Forelimb muscle (tissue), 1 donor: Measurements from ENCODE around the gene DKK3. TPM values are rescaled to one million over a fixed set of nuclear protein-coding genes. Genes with fewer than 3 reads are reported as not detected.
"Not testable (repeated sequence)": the region's sequence is repeated elsewhere in the genome, so short reads cannot be mapped to it uniquely, and the experiment has no call there.

Source experiments
- DNase-seq: peaks from one replicate; pipeline ENCODE4 v3.0.0-alpha.2; 2013; ENCODE audit warnings: low read depth
- polyA plus RNA-seq: library from polyadenylated mRNA; unstranded; fragments of 120-200 nt; gene quantifications from one replicate; pipeline ENCODE4 v1.2.1, GENCODE V29; 2013; ENCODE audit not compliant: insufficient read length

DKK3 gene
- 57.3 TPM for polyA plus RNA-seq

GRCh38 chr11:12007769-12008737 is at the start of gene DKK3:
Gene DKK3 (minus strand): TSS chr11:12008626. CDS start chr11:12008582, 44 bp downstream.
- no peak for DNase-seq

GRCh38 chr11:12057299-12057980 is 49.0 kb upstream of the DKK3 start:
- no peak for DNase-seq

GRCh38 chr11:12056119-12056518 is 47.7 kb upstream of the DKK3 start:
- no peak for DNase-seq

- DNase-seq = no peak
These were observed 45.4 kb upstream of the DKK3 start for GRCh38 chr11:12053606-12054361.

GRCh38 chr11:12052676-12053605 is 44.5 kb upstream of the DKK3 start:
- no peak for DNase-seq

GRCh38 chr11:12051287-12051662 is 42.8 kb upstream of the DKK3 start:
- no peak for DNase-seq

- DNase-seq = no peak
These were observed 42.3 kb upstream of the DKK3 start for GRCh38 chr11:12050470-12051286.

GRCh38 chr11:12048936-12049790 is 40.7 kb upstream of the DKK3 start:
- DNase-seq = no peak

GRCh38 chr11:12046636-12047236 is 38.3 kb upstream of the DKK3 start:
- DNase-seq = no peak

- DNase-seq = no peak
These were observed 37.6 kb upstream of the DKK3 start for GRCh38 chr11:12045914-12046635.

GRCh38 chr11:12044799-12045198 is 36.4 kb upstream of the DKK3 start:
- no peak for DNase-seq

- DNase-seq = peak; percentile 73
These were observed 35.7 kb upstream of the DKK3 start for GRCh38 chr11:12043959-12044791.

GRCh38 chr11:12043221-12043620 is 34.8 kb upstream of the DKK3 start:
- DNase-seq = no peak

- DNase-seq = no peak
These were observed 33.8 kb upstream of the DKK3 start for GRCh38 chr11:12042215-12042676.

- DNase-seq = not testable (repeated sequence)
These were observed 32.3 kb upstream of the DKK3 start for GRCh38 chr11:12040719-12041118.

- DNase-seq = no peak
These were observed 24.5 kb upstream of the DKK3 start for GRCh38 chr11:12032968-12033367.
